IMR-90 (cell line): ENCODE measurements around the gene OTUD4. TPM values are rescaled to one million over a fixed set of nuclear protein-coding genes. Genes with fewer than 3 reads are reported as not detected.
A peak's percentile ranks its signal among the peaks of the same experiment; 100 is the strongest.
"Not testable (repeated sequence)": the region's sequence is repeated elsewhere in the genome, so short reads cannot be mapped to it uniquely, and the experiment has no call there.

Experiments
- ATAC-seq: fragments of 200-7000 bp; cut with Tn5 transposase; 2 replicates; pipeline ENCODE4 v1.9.1; 2020; ENCODE audit warnings: low read depth, mild to moderate bottlenecking, moderate library complexity
- BruUV-seq: library from RNA; stranded (reverse); fragments of 400-500 nt; replicated peaks from 2 replicates; lab custom pipeline; 2021; lab: Mats Ljungman, UMichigan
- CTCF ChIA-PET: fragments of 300-600 bp; formaldehyde crosslinking; extraction: SDS; loops from one replicate; lab custom pipeline; 2021; ENCODE audit warnings: antibody characterized with exemption; lab: Yijun Ruan, JAX
- POLR2A ChIA-PET: fragments of 300-600 bp; sonication (Branson Sonifier 250); formaldehyde crosslinking; loops from one replicate; lab custom pipeline; 2022; ENCODE audit warnings: antibody characterized with exemption; ENCODE audit not compliant: unreplicated experiment; lab: Charles Lee
- DNase-seq: peaks from one replicate; pipeline ENCODE4 v3.0.0; 2013
- H2AFZ ChIP-seq: replicated peaks from 2 replicates; pipeline ENCODE3; 2013; ENCODE audit warnings: low read length, mild to moderate bottlenecking; ENCODE audit not compliant: poor library complexity
- H2AK5ac ChIP-seq: 2 replicates; pipeline ENCODE4 v1.6.1; 2013; ENCODE audit warnings: low read depth, low read length, inconsistent platforms
- H2AK9ac ChIP-seq: replicated peaks from 2 replicates; pipeline ENCODE3; 2013; ENCODE audit warnings: mild to moderate bottlenecking, low read depth, low read length, moderate library complexity; ENCODE audit not compliant: poor library complexity
- H2BK120ac ChIP-seq: 2 replicates; pipeline ENCODE4 v1.6.1; 2013; ENCODE audit warnings: low read depth, low read length, inconsistent platforms
- H2BK15ac ChIP-seq: 3 replicates; pipeline ENCODE4 v1.6.1; 2013; ENCODE audit warnings: low read depth, low read length, inconsistent platforms
- H2BK20ac ChIP-seq: 2 replicates; pipeline ENCODE4 v1.6.1; 2013; ENCODE audit warnings: low read depth, mild to moderate bottlenecking, inconsistent platforms, low read length, moderate library complexity
- H2BK5ac ChIP-seq: 2 replicates; pipeline ENCODE4 v1.6.1; 2013; ENCODE audit warnings: mild to moderate bottlenecking, low read depth, low read length, inconsistent platforms; ENCODE audit not compliant: poor library complexity, severe bottlenecking
- H3K14ac ChIP-seq: replicated peaks from 2 replicates; pipeline ENCODE4 v1.6.1; 2013; ENCODE audit warnings: low read depth, low read length, inconsistent platforms
- H3K18ac ChIP-seq: 2 replicates; pipeline ENCODE4 v1.6.1; 2013; ENCODE audit warnings: low read depth, low read length, control low read depth
- H3K23ac ChIP-seq: 2 replicates; pipeline ENCODE4 v1.6.1; 2013; ENCODE audit warnings: low read depth, low read length, inconsistent platforms
- H3K27ac ChIP-seq: 2 replicates; pipeline ENCODE4 v1.5.1; 2013; ENCODE audit warnings: mild to moderate bottlenecking, control low read depth, low read length; ENCODE audit not compliant: insufficient read depth
- H3K27me3 ChIP-seq: 2 replicates; pipeline ENCODE4 v1.6.1; 2013; ENCODE audit warnings: low read length; ENCODE audit not compliant: control insufficient read depth, insufficient read depth
- H3K36me3 ChIP-seq: 2 replicates; pipeline ENCODE4 v1.6.1; 2013; ENCODE audit warnings: low read length, mixed read lengths; ENCODE audit not compliant: control insufficient read depth, insufficient read depth
- H3K4ac ChIP-seq: 2 replicates; pipeline ENCODE4 v1.6.1; 2013; ENCODE audit warnings: low read depth, low read length, inconsistent platforms
- H3K4me1 ChIP-seq: 2 replicates; pipeline ENCODE4 v1.6.1; 2013; ENCODE audit warnings: low read length, mixed read lengths; ENCODE audit not compliant: control insufficient read depth, insufficient read depth
- H3K4me2 ChIP-seq: 2 replicates; pipeline ENCODE4 v1.6.1; 2013; ENCODE audit warnings: low read depth, mild to moderate bottlenecking, control low read depth, low read length, moderate library complexity
- H3K4me3 ChIP-seq: 2 replicates; pipeline ENCODE4 v1.5.1; 2013; ENCODE audit warnings: low read depth, mild to moderate bottlenecking, control low read depth, low read length, moderate library complexity; ENCODE audit not compliant: insufficient read depth
- H3K56ac ChIP-seq: 2 replicates; pipeline ENCODE4 v1.6.1; 2013; ENCODE audit warnings: low read length, inconsistent platforms; ENCODE audit not compliant: insufficient read depth; ENCODE audit errors: extremely low read depth
- H3K79me1 ChIP-seq, 2 experiments: 2 replicates each; pipeline ENCODE4 v1.6.1; 2013; ENCODE audit warnings: low read length in 2 of 2, inconsistent platforms in 1 of 2, low read depth in 1 of 2
- H3K9ac ChIP-seq: 2 replicates; pipeline ENCODE4 v1.6.1; 2013; ENCODE audit warnings: low read depth, low read length, control low read depth
- H3K9me1 ChIP-seq: 2 replicates; pipeline ENCODE4 v1.6.1; 2013; ENCODE audit warnings: low read length, inconsistent platforms; ENCODE audit not compliant: insufficient read depth
- H3K9me3 ChIP-seq: 2 replicates; pipeline ENCODE4 v1.6.1; 2013; ENCODE audit warnings: low read length; ENCODE audit not compliant: control insufficient read depth, insufficient read depth
- H4K20me1 ChIP-seq: 2 replicates; pipeline ENCODE4 v1.6.1; 2013; ENCODE audit warnings: low read length, inconsistent platforms; ENCODE audit not compliant: insufficient read depth
- H4K5ac ChIP-seq: 2 replicates; pipeline ENCODE4 v1.6.1; 2013; ENCODE audit warnings: mild to moderate bottlenecking, low read depth, low read length, control low read depth
- H4K8ac ChIP-seq, 2 experiments: 2 replicates each; pipeline ENCODE4 v1.6.1; 2013; ENCODE audit warnings: low read depth in 2 of 2, low read length in 2 of 2, control low read depth in 1 of 2, inconsistent platforms in 1 of 2
- H4K91ac ChIP-seq: 2 replicates; pipeline ENCODE4 v1.6.1; 2013; ENCODE audit warnings: low read depth, low read length, inconsistent platforms; ENCODE audit not compliant: insufficient read depth
- WGBS, 2 experiments: methylation state at CpG; one replicate each; pipeline versions ENCODE4 v1.1.5 to v1.1.7; 2013; ENCODE audit warnings: missing lambda C conversion rate in 2 of 2; ENCODE audit not compliant: insufficient read length in 1 of 2; ENCODE audit errors: extremely low coverage in 2 of 2; 5-methylcytosine and 5-hydroxymethylcytosine counted together
- dilution Hi-C: fragments of 300-500 bp; cut with HindIII; formaldehyde crosslinking; loops from one replicate; pipeline ENCODE4 v1.14.3; 2018; ENCODE audit warnings: low sequenced_read_pairs; ENCODE audit not compliant: unreplicated experiment
- in situ Hi-C: fragments of 300-500 bp; cut with MboI; formaldehyde crosslinking; loops from 3 replicates; pipeline ENCODE4 v1.14.3; 2019; ENCODE audit warnings: low sequenced_read_pairs, inconsistent platforms, mixed read lengths
- intact Hi-C: fragments of 100-400 bp; cut with micrococcal nuclease; formaldehyde crosslinking; loops from 2 replicates; pipeline ENCODE4 v1.10.0; 2022
- polyA plus RNA-seq, 3 experiments: library from polyadenylated mRNA; depleted of rRNA; stranded (reverse); fragments of >200 nt; gene quantifications; 2 replicates each; pipeline ENCODE4 v1.2.3, GENCODE V29; 2012; ENCODE audit warnings: low replicate concordance in 1 of 3
- total RNA-seq: library from RNA; depleted of rRNA; stranded (reverse); fragments of >200 nt; gene quantifications from 2 replicates; pipeline ENCODE4 v1.2.3, GENCODE V29; 2012

OTUD4 gene
- total and polyA plus RNA-seq, 2 of the 4 experiments (the other 2 are of a cell fraction) = 11.0 to 12.4 TPM

- H3K9ac ChIP-seq = peak overlapping the region; percentile 78
- H3K27ac ChIP-seq = peak overlapping the region; percentile 88
- ATAC-seq = peak; percentile 31
- H3K27me3 ChIP-seq, H3K9me1 ChIP-seq, dilution Hi-C loops, H3K4ac ChIP-seq, H3K9me3 ChIP-seq, H4K20me1 ChIP-seq, CTCF ChIA-PET, H2AK5ac ChIP-seq, H3K18ac ChIP-seq, H2BK20ac ChIP-seq, H2AK9ac ChIP-seq, in situ Hi-C loops, H2BK15ac ChIP-seq, H2BK120ac ChIP-seq, POLR2A ChIA-PET, H4K8ac ChIP-seq, H3K4me1 ChIP-seq, H3K23ac ChIP-seq, H3K36me3 ChIP-seq: not testable (repeated sequence)
- H4K91ac ChIP-seq = peak overlapping the region; percentile 50; the same call in 1 of the 2 replicates
- peak overlapping the region; percentile 39 for H2BK5ac ChIP-seq
- peak overlapping the region; percentile 97 for H2AFZ ChIP-seq
- H3K4me2 ChIP-seq = peak overlapping the region; percentile 32; the same call in 1 of the 2 replicates
- TSS peak; percentile 68 for BruUV-seq
- peak overlapping the region; percentile 17; the same call in 1 of the 2 replicates for H3K14ac ChIP-seq
- DNase-seq = peak; percentile 27
- intact Hi-C loops = loop anchor here (1.0 to 10.0 kb wide), 4 partner anchors 99 to 625 kb away; no protein-coding TSS in a partner anchor
- H3K79me1 ChIP-seq = peaks cover 3 to 11% of the 10 kb centered on the region in 2 experiments; a peak in 2 of 4 replicates
- peak overlapping the region; percentile 77 for H3K4me3 ChIP-seq
- peak overlapping the region; percentile 51; the same call in 1 of the 2 replicates for H3K56ac ChIP-seq
- no CpG with 5 or more reads among the region's 57 CpGs for WGBS, 2 experiments
- 0 out of 2 replicates have a peak overlapping the region, but pooled peaks have one; percentile 12 for H4K5ac ChIP-seq
These were observed 510 bp downstream of the OTUD4 start for GRCh38 chr4:145179861-145180297.
